Measurements from ENCODE around the gene KCNT1.

DNA sequence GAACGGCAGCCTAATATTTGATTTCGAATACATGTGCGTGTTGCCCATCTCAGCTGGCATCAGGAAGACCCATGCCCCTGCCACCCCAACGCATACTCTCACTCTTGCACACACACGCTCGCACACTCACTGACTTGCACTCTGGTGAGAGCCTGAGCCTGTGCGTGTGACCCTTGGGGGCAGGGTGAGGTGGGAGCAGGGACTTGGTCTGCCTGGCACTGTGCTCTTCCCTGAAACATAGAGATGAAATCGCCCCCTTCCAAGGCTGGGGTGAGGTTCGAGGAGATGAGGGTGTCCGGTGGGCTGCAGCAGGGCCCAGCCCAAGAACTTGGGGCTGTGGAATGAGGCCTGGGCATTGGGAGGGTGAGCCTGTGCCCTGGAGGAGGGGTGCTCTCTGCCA is 37.7 kb upstream of the KCNT1 start:
- TF ChIP-seq EZH2 (IDR thresholded peaks at IDR 0.05; ENCODE audit: insufficient read depth, low read length): no peak
- TF ChIP-seq, protein P1, sequence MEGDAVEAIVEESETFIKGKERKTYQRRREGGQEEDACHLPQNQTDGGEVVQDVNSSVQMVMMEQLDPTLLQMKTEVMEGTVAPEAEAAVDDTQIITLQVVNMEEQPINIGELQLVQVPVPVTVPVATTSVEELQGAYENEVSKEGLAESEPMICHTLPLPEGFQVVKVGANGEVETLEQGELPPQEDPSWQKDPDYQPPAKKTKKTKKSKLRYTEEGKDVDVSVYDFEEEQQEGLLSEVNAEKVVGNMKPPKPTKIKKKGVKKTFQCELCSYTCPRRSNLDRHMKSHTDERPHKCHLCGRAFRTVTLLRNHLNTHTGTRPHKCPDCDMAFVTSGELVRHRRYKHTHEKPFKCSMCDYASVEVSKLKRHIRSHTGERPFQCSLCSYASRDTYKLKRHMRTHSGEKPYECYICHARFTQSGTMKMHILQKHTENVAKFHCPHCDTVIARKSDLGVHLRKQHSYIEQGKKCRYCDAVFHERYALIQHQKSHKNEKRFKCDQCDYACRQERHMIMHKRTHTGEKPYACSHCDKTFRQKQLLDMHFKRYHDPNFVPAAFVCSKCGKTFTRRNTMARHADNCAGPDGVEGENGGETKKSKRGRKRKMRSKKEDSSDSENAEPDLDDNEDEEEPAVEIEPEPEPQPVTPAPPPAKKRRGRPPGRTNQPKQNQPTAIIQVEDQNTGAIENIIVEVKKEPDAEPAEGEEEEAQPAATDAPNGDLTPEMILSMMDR (IDR thresholded peaks at IDR 0.05; ENCODE audit: insufficient read depth, low read depth, low read length): no peak
